Fibroblast of mammary gland (primary cell): ENCODE data around the gene PTBP1.

Source experiments
- DNase-seq: peaks from one replicate; pipeline ENCODE4 v3.0.0-alpha.2; 2010; ENCODE audit warnings: low read depth
- H3K4me3 ChIP-seq: 2 replicates; pipeline ENCODE4 v1.5.1; 2011; ENCODE audit warnings: low read depth, mild to moderate bottlenecking, low read length, moderate library complexity; ENCODE audit not compliant: control insufficient read depth
- CTCF ChIP-seq: conservative IDR thresholded peaks from 2 replicates; pipeline ENCODE4 v1.5.1; 2011; ENCODE audit warnings: low read depth, low read length, inconsistent platforms; ENCODE audit not compliant: control insufficient read depth, insufficient read depth

PTBP1 gene

GRCh38 chr19:763181-763580, 34.1 kb upstream of the PTBP1 start:
- no peak for TF ChIP-seq CTCF
- H3K4me3 ChIP-seq, result no peak overlapping the region
- DNase-seq, result no peak

GRCh38 chr19:763869-764268, 33.4 kb upstream of the PTBP1 start:
- no peak overlapping the region for H3K4me3 ChIP-seq
- DNase-seq, result no peak
- no peak for TF ChIP-seq CTCF

- TF ChIP-seq CTCF, result no peak
- H3K4me3 ChIP-seq, result no peak overlapping the region
- DNase-seq, result no peak
These were observed 33.0 kb upstream of the PTBP1 start for GRCh38 chr19:764301-764700.

GRCh38 chr19:765179-765738, 32.0 kb upstream of the PTBP1 start:
- TF ChIP-seq CTCF, result no peak
- DNase-seq, result no peak
- no peak overlapping the region for H3K4me3 ChIP-seq

GRCh38 chr19:768424-768823, 28.8 kb upstream of the PTBP1 start:
- TF ChIP-seq CTCF, result no peak
- no peak overlapping the region for H3K4me3 ChIP-seq
- peak; percentile 70 for DNase-seq

GRCh38 chr19:769616-770015, 27.6 kb upstream of the PTBP1 start:
- no peak for TF ChIP-seq CTCF
- no peak for DNase-seq
- H3K4me3 ChIP-seq, result no peak overlapping the region

- TF ChIP-seq CTCF, result peak; percentile 63
- no peak overlapping the region for H3K4me3 ChIP-seq
- peak; percentile 55 for DNase-seq
These were observed 25.9 kb upstream of the PTBP1 start for GRCh38 chr19:771332-771785.
